Neural progenitor cell (in vitro differentiated cells): ENCODE results near the gene OLFM1. TPM values are rescaled to one million over a fixed set of nuclear protein-coding genes. Genes with fewer than 3 reads are reported as not detected.

ENCODE experiments used
- DNase-seq: peaks from one replicate; pipeline ENCODE4 v3.0.0-alpha.2; 2016; ENCODE audit warnings: low spot score
- H2AFZ ChIP-seq: fragments of 200-600 bp; sonication (generic); replicated peaks from 2 replicates; pipeline ENCODE4 v1.6.1; 2016; ENCODE audit warnings: antibody characterized with exemption
- H3F3A ChIP-seq: fragments of 200-600 bp; sonication (generic); 2 replicates; pipeline ENCODE4 v1.6.1; 2016; ENCODE audit warnings: antibody characterized with exemption, low read depth
- H3K27ac ChIP-seq: fragments of 200-600 bp; sonication (generic); 2 replicates; pipeline ENCODE4 v1.5.1; 2016; ENCODE audit warnings: mild to moderate bottlenecking
- H3K27me3 ChIP-seq: fragments of 200-600 bp; sonication (generic); 2 replicates; pipeline ENCODE4 v1.6.1; 2016; ENCODE audit warnings: mild to moderate bottlenecking, moderate library complexity
- H3K36me3 ChIP-seq: fragments of 200-600 bp; sonication (generic); 2 replicates; pipeline ENCODE4 v1.5.1; 2016
- H3K4me1 ChIP-seq: fragments of 200-600 bp; sonication (generic); 2 replicates; pipeline ENCODE4 v1.6.1; 2016; ENCODE audit warnings: mixed run types
- H3K4me2 ChIP-seq: fragments of 200-600 bp; sonication (generic); 2 replicates; pipeline ENCODE4 v1.6.1; 2016
- H3K4me3 ChIP-seq: fragments of 200-600 bp; sonication (generic); 2 replicates; pipeline ENCODE4 v1.5.1; 2016
- H3K79me2 ChIP-seq: fragments of 200-600 bp; sonication (generic); 2 replicates; pipeline ENCODE4 v1.6.1; 2016; ENCODE audit warnings: low read depth
- H3K9ac ChIP-seq: fragments of 200-600 bp; sonication (generic); 2 replicates; pipeline ENCODE4 v1.6.1; 2016
- H3K9me3 ChIP-seq: fragments of 200-600 bp; sonication (generic); 2 replicates; pipeline ENCODE4 v1.5.1; 2016; ENCODE audit warnings: low read depth
- H4K20me1 ChIP-seq: fragments of 200-600 bp; sonication (generic); 2 replicates; pipeline ENCODE4 v1.6.1; 2016; ENCODE audit warnings: low read depth
- H3K27ac Mint-ChIP-seq: 3 replicates; pipeline ENCODE4 v1.8.0; 2021; ENCODE audit warnings: mixed read lengths
- H3K27me3 Mint-ChIP-seq: 2 replicates; pipeline ENCODE4 v1.8.0; 2022; ENCODE audit warnings: low read depth, mild to moderate bottlenecking, inconsistent platforms, moderate library complexity, mixed read lengths; ENCODE audit not compliant: insufficient read depth
- H3K36me3 Mint-ChIP-seq: 3 replicates; pipeline ENCODE4 v1.8.0; 2021; ENCODE audit warnings: mixed read lengths
- H3K4me1 Mint-ChIP-seq: 3 replicates; pipeline ENCODE4 v1.8.0; 2021; ENCODE audit warnings: mixed read lengths
- H3K4me3 Mint-ChIP-seq: 3 replicates; pipeline ENCODE4 v1.8.0; 2021; ENCODE audit warnings: mild to moderate bottlenecking, moderate library complexity, mixed read lengths
- H3K9me3 Mint-ChIP-seq: 3 replicates; pipeline ENCODE4 v1.8.0; 2020; ENCODE audit warnings: mixed read lengths
- CTCF ChIP-seq: fragments of 200-600 bp; sonication (generic); IDR thresholded peaks from 2 replicates; pipeline ENCODE4 v1.5.1; 2017; ENCODE audit warnings: antibody characterized with exemption, mild to moderate bottlenecking
- EZH2 ChIP-seq: fragments of 200-600 bp; sonication (generic); IDR thresholded peaks from 2 replicates; pipeline ENCODE4 v1.6.1; 2017; ENCODE audit warnings: antibody characterized with exemption, mild to moderate bottlenecking, moderate library complexity
- EZH2phosphoT487 ChIP-seq: fragments of 200-600 bp; sonication (generic); IDR thresholded peaks from 2 replicates; pipeline ENCODE4 v1.6.1; 2017; ENCODE audit warnings: antibody characterized with exemption
- total RNA-seq: library from RNA; depleted of rRNA; stranded (reverse); fragments of >200 nt; gene quantifications from 2 replicates; pipeline ENCODE4 v1.2.3, GENCODE V29; 2015; ENCODE audit warnings: low replicate concordance

OLFM1 gene
- total RNA-seq, 1 donor from 2014 or later = 4.0 TPM

- no peak overlapping the region for H3K27ac Mint-ChIP-seq
- peak; percentile 48 for DNase-seq
- Histone ChIP-seq H3K36me3 (no peaks in the 10 kb centered on the region), H2AFZ (no peak overlapping the region), H3K27me3 (peaks cover 38% of the 10 kb centered on the region), H3F3A (peaks cover 12% of the 10 kb centered on the region), H3K27ac (no peak overlapping the region), H3K4me1 (peaks cover 8% of the 10 kb centered on the region), H3K4me3 (peak overlapping the region; percentile 74), H3K79me2 (no peaks in the 10 kb centered on the region), H4K20me1 (peaks cover 39% of the 10 kb centered on the region), H3K9ac (no peak overlapping the region), H3K9me3 (no peaks in the 10 kb centered on the region), H3K4me2 (peak overlapping the region; percentile 98)
- H3K4me1 Mint-ChIP-seq = peaks cover 13% of the 10 kb centered on the region
- no peaks in the 10 kb centered on the region for H3K9me3 Mint-ChIP-seq
- no peaks in the 10 kb centered on the region for H3K36me3 Mint-ChIP-seq
- peak overlapping the region; percentile 86 for H3K4me3 Mint-ChIP-seq
- H3K27me3 Mint-ChIP-seq = peaks cover 17% of the 10 kb centered on the region
- no peak for TF ChIP-seq EZH2phosphoT487
- TF ChIP-seq EZH2 = no peak
- no peak for TF ChIP-seq CTCF
Observed at GRCh38 chr9:135076143-135076875, 11.2 kb upstream of the OLFM1 start.

- no peak overlapping the region for H3K9ac ChIP-seq
- no peak overlapping the region for H2AFZ ChIP-seq
- H3K27me3 ChIP-seq = peaks cover 38% of the 10 kb centered on the region
- Mint-ChIP-seq H3K4me3 (peak overlapping the region; percentile 86), H3K36me3 (no peaks in the 10 kb centered on the region), H3K9me3 (no peaks in the 10 kb centered on the region), H3K27ac (no peak overlapping the region), H3K4me1 (peaks cover 13% of the 10 kb centered on the region), H3K27me3 (peaks cover 17% of the 10 kb centered on the region)
- H3K36me3 ChIP-seq = no peaks in the 10 kb centered on the region
- no peaks in the 10 kb centered on the region for H3K9me3 ChIP-seq
- DNase-seq = no peak
- TF ChIP-seq CTCF = no peak
- TF ChIP-seq EZH2 = no peak
- TF ChIP-seq EZH2phosphoT487 = no peak
- no peaks in the 10 kb centered on the region for H3K79me2 ChIP-seq
- H3F3A ChIP-seq = peaks cover 12% of the 10 kb centered on the region
- H3K4me2 ChIP-seq = no peak overlapping the region
- no peak overlapping the region for H3K4me3 ChIP-seq
- no peak overlapping the region for H3K27ac ChIP-seq
- peaks cover 8% of the 10 kb centered on the region for H3K4me1 ChIP-seq
- peaks cover 39% of the 10 kb centered on the region for H4K20me1 ChIP-seq
Observed at GRCh38 chr9:135076876-135077430, 10.5 kb upstream of the OLFM1 start.

- peaks cover 39% of the 10 kb centered on the region for H4K20me1 ChIP-seq
- H3F3A ChIP-seq = peaks cover 12% of the 10 kb centered on the region
- no peak overlapping the region for H3K9ac ChIP-seq
- H3K9me3 ChIP-seq = no peaks in the 10 kb centered on the region
- no peak overlapping the region for H3K4me3 ChIP-seq
- no peak overlapping the region for H3K4me2 ChIP-seq
- no peak overlapping the region for H3K27ac ChIP-seq
- peaks cover 38% of the 10 kb centered on the region for H3K27me3 ChIP-seq
- peak; percentile 84 for DNase-seq
- H3K9me3 Mint-ChIP-seq = no peaks in the 10 kb centered on the region
- no peaks in the 10 kb centered on the region for H3K36me3 Mint-ChIP-seq
- peaks cover 17% of the 10 kb centered on the region for H3K27me3 Mint-ChIP-seq
- H2AFZ ChIP-seq = no peak overlapping the region
- H3K27ac Mint-ChIP-seq = no peak overlapping the region
- no peaks in the 10 kb centered on the region for H3K36me3 ChIP-seq
- H3K4me1 Mint-ChIP-seq = peaks cover 13% of the 10 kb centered on the region
- H3K79me2 ChIP-seq = no peaks in the 10 kb centered on the region
- TF ChIP-seq EZH2 (no peak), EZH2phosphoT487 (no peak), CTCF (no peak)
- peak overlapping the region; percentile 76 for H3K4me3 Mint-ChIP-seq
- peaks cover 8% of the 10 kb centered on the region for H3K4me1 ChIP-seq
Observed at GRCh38 chr9:135077497-135078200, 9.8 kb upstream of the OLFM1 start.
